ENCODE data around the gene NUCKS1. TPM values are rescaled to one million over a fixed set of nuclear protein-coding genes. Genes with fewer than 3 reads are reported as not detected.
A peak's percentile ranks its signal among the peaks of the same experiment; 100 is the strongest.

Gene NUCKS1
- total RNA-seq, 1 donor from 2014 or later: 700 TPM

DNA sequence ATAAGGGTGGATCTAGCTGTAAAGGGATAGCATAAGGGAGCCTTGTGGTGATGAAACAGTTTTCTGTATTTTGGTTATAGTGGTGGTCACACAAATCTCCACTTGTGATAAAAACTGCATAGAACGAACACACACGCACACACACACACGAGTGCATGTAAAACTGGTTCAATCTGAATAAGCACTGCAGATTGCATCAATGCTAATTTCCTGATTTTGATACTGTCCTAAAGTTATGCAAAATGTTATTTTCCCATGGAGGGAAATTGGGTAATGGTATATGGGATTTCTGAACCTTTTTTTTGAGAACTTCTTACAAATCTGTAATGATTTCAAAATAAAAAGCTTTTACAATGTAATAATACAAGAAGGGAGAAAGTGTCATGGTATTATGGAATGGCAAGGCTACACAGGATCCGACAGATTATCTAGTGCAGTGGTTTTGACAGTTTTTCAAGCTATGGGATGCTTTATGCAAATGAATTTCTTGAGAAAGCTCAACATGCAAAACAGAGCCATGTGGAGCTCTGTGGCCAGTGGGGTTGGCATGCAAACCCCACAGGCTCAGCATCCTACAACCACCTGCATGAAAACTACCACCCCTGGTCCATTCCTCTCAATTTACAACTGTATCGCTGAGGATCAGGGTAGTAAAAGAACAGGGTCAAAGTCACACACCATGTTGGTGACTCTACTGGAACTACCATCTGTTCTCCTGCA is 44.2 kb upstream of the NUCKS1 start:
- peaks cover 17% of the 10 kb centered on the region for H3F3A ChIP-seq (ENCODE audit: low read depth)
- no peaks in the 10 kb centered on the region for H3K27me3 ChIP-seq
- Mint-ChIP-seq H3K4me3 (no peak overlapping the region), H3K9me3 (no peaks in the 10 kb centered on the region), H3K36me3 (peaks cover 31% of the 10 kb centered on the region), H3K27me3 (ENCODE audit: insufficient read depth, low read depth) (peaks cover 4% of the 10 kb centered on the region), H3K27ac (no peak overlapping the region), H3K4me1 (peaks cover 14% of the 10 kb centered on the region)
- peaks cover 3% of the 10 kb centered on the region for H4K20me1 ChIP-seq (ENCODE audit: low read depth)
- peaks cover 23% of the 10 kb centered on the region for H3K4me1 ChIP-seq
- no peaks in the 10 kb centered on the region for H3K9me3 ChIP-seq (ENCODE audit: low read depth)
- no peak overlapping the region for H2AFZ ChIP-seq (replicated peaks)
- TF ChIP-seq, protein P1, sequence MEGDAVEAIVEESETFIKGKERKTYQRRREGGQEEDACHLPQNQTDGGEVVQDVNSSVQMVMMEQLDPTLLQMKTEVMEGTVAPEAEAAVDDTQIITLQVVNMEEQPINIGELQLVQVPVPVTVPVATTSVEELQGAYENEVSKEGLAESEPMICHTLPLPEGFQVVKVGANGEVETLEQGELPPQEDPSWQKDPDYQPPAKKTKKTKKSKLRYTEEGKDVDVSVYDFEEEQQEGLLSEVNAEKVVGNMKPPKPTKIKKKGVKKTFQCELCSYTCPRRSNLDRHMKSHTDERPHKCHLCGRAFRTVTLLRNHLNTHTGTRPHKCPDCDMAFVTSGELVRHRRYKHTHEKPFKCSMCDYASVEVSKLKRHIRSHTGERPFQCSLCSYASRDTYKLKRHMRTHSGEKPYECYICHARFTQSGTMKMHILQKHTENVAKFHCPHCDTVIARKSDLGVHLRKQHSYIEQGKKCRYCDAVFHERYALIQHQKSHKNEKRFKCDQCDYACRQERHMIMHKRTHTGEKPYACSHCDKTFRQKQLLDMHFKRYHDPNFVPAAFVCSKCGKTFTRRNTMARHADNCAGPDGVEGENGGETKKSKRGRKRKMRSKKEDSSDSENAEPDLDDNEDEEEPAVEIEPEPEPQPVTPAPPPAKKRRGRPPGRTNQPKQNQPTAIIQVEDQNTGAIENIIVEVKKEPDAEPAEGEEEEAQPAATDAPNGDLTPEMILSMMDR (IDR thresholded peaks at IDR 0.05): no peak
- TF ChIP-seq EZH2 (IDR thresholded peaks at IDR 0.05) (no peak), EZH2phosphoT487 (IDR thresholded peaks at IDR 0.05) (no peak)
- H3K79me2 ChIP-seq (ENCODE audit: low read depth): no peaks in the 10 kb centered on the region
- H3K4me3 ChIP-seq: no peak overlapping the region
- H3K36me3 ChIP-seq: no peaks in the 10 kb centered on the region
- H3K4me2 ChIP-seq: no peak overlapping the region
- no peak overlapping the region for H3K27ac ChIP-seq
- no peak for DNase-seq (ENCODE audit: low spot score)
- no peak overlapping the region for H3K9ac ChIP-seq

DNA sequence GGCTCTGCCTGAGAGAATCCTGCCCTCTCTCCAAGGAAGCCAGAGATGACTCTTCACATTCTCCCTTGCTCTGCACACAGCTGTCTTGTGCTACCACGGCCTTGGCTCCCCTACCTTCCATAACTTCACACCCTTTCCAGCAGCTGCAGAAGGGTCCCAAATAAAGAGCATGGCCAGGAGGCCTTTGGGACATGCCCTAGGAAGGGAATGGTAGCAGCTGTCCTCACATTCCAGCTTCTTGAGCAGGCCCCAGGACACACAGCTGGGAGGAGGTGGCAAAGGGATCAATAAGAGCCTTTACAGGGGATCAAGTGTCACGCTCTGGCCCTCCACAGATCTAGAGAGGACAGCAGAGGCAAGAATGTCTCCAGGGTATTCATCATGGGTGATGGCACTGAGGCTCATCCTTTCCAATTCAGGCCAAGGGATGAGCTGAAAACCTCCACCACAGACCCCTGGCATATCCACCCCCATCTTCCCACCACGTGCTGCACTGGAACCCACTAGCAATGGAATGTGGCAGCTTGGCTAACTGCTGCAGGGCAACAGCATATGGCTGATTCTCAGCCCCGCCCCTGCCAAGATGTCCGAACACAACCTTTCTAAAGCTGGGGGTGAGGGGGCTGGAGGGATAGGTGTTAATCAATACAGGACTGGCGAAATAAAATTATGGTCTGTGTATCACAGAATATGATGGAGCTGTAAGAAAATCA is 43.1 kb upstream of the NUCKS1 start:
- H3K27me3 Mint-ChIP-seq (ENCODE audit: insufficient read depth, low read depth): peaks cover 2% of the 10 kb centered on the region
- peaks cover 23% of the 10 kb centered on the region for H3K4me1 ChIP-seq
- no peaks in the 10 kb centered on the region for H3K36me3 ChIP-seq
- H3K4me3 ChIP-seq: no peak overlapping the region
- H4K20me1 ChIP-seq (ENCODE audit: low read depth): peaks cover 3% of the 10 kb centered on the region
- no peak overlapping the region for H2AFZ ChIP-seq (replicated peaks)
- H3K27ac ChIP-seq: no peak overlapping the region
- H3K27ac Mint-ChIP-seq: no peak overlapping the region
- H3K36me3 Mint-ChIP-seq: peaks cover 24% of the 10 kb centered on the region
- peak overlapping the region; percentile 31 for H3K4me2 ChIP-seq
- no peaks in the 10 kb centered on the region for H3K27me3 ChIP-seq
- no peak overlapping the region for H3K4me3 Mint-ChIP-seq
- TF ChIP-seq EZH2phosphoT487 (IDR thresholded peaks at IDR 0.05): no peak
- TF ChIP-seq, protein P1 (IDR thresholded peaks at IDR 0.05): no peak
- no peak for TF ChIP-seq EZH2 (IDR thresholded peaks at IDR 0.05)
- H3K9me3 Mint-ChIP-seq: no peaks in the 10 kb centered on the region
- peak; percentile 40 for DNase-seq (ENCODE audit: low spot score)
- H3K4me1 Mint-ChIP-seq: peaks cover 14% of the 10 kb centered on the region
- no peaks in the 10 kb centered on the region for H3K9me3 ChIP-seq (ENCODE audit: low read depth)
- H3K79me2 ChIP-seq (ENCODE audit: low read depth): no peaks in the 10 kb centered on the region
- peaks cover 17% of the 10 kb centered on the region for H3F3A ChIP-seq (ENCODE audit: low read depth)
- H3K9ac ChIP-seq: no peak overlapping the region

GRCh38 chr1:205792481-205792881 is 42.5 kb upstream of the NUCKS1 start:
- peaks cover 14% of the 10 kb centered on the region for H3K4me1 Mint-ChIP-seq
- Histone ChIP-seq H3K9ac (no peak overlapping the region), H3K4me3 (no peak overlapping the region), H4K20me1 (ENCODE audit: low read depth) (peaks cover 3% of the 10 kb centered on the region), H3K4me2 (no peak overlapping the region), H3K36me3 (no peaks in the 10 kb centered on the region), H3F3A (ENCODE audit: low read depth) (peaks cover 20% of the 10 kb centered on the region), H3K4me1 (peaks cover 25% of the 10 kb centered on the region), H3K27me3 (no peaks in the 10 kb centered on the region), H3K27ac (peak overlapping the region; percentile 62), H3K9me3 (ENCODE audit: low read depth) (no peaks in the 10 kb centered on the region), H2AFZ (replicated peaks) (no peak overlapping the region), H3K79me2 (ENCODE audit: low read depth) (no peaks in the 10 kb centered on the region)
- no peak for TF ChIP-seq EZH2phosphoT487 (IDR thresholded peaks at IDR 0.05)
- TF ChIP-seq, protein P1 (IDR thresholded peaks at IDR 0.05): no peak
- no peak for TF ChIP-seq EZH2 (IDR thresholded peaks at IDR 0.05)
- H3K27me3 Mint-ChIP-seq (ENCODE audit: insufficient read depth, low read depth): peaks cover 2% of the 10 kb centered on the region
- no peaks in the 10 kb centered on the region for H3K9me3 Mint-ChIP-seq
- peaks cover 20% of the 10 kb centered on the region for H3K36me3 Mint-ChIP-seq
- peak overlapping the region; percentile 29 for H3K27ac Mint-ChIP-seq
- no peak for DNase-seq (ENCODE audit: low spot score)
- H3K4me3 Mint-ChIP-seq: no peak overlapping the region
